Neutrophil (primary cell): ENCODE measurements around the gene SRSF2.

ENCODE experiments used
- H3K27ac ChIP-seq: fragments of 200-600 bp; sonication (generic); 2 replicates; pipeline ENCODE4 v1.5.1; 2016; ENCODE audit warnings: mild to moderate bottlenecking, moderate library complexity
- H3K27me3 ChIP-seq: fragments of 200-600 bp; sonication (generic); 2 replicates; pipeline ENCODE4 v1.6.0; 2016; ENCODE audit warnings: mild to moderate bottlenecking
- H3K36me3 ChIP-seq: fragments of 200-600 bp; sonication (generic); 2 replicates; pipeline ENCODE4 v1.5.1; 2017
- H3K4me1 ChIP-seq, 2 experiments: fragments of 200-600 bp in 1 of 2; sonication (generic) in 1 of 2; 1 replicate in 1 of 2; 2 replicates in 1 of 2; pipeline versions ENCODE4 v1.5.1 to v1.6.1; 2013 to 2016; ENCODE audit warnings: low read depth in 1 of 2, low read length in 1 of 2, mild to moderate bottlenecking in 1 of 2, moderate library complexity in 1 of 2; ENCODE audit not compliant: control insufficient read depth in 1 of 2, insufficient read depth in 1 of 2
- H3K4me3 ChIP-seq, 2 experiments: fragments of 200-600 bp in 1 of 2; sonication (generic) in 1 of 2; 1 replicate in 1 of 2; 2 replicates in 1 of 2; pipeline ENCODE4 v1.5.1; 2013 to 2016; ENCODE audit warnings: low read depth in 1 of 2, low read length in 1 of 2, mild to moderate bottlenecking in 1 of 2, moderate library complexity in 1 of 2
- H3K9me3 ChIP-seq: fragments of 200-600 bp; sonication (generic); 2 replicates; pipeline ENCODE4 v1.5.1; 2016
- TF ChIP-seq, protein P1 (sequence below): fragments of 200-600 bp; sonication (generic); IDR thresholded peaks from 2 replicates; pipeline ENCODE4 v1.5.1; 2016; ENCODE audit warnings: antibody characterized with exemption

The SRSF2 gene

DNA sequence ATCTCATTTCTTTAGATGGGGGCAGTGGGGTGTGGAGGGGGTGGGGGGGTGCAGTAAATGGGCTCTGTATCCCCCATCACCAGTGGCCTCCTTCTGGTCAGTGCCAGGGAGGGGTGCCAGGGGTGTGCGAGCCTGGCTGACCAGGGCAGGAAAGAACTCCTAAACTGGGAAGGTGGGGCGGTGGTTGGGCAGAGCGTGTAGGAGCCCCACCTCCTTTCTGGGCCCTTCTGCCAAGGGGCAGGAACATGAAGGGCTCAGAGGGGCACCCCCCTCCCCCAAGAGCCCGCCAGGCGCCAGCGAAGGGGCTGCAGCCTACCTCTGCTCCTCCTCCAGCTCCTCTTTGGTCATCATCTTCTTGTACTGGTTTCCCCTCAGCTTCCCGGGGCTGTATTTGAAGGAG lies 52.4 kb downstream of the SRSF2 start:
- TF ChIP-seq, protein P1, sequence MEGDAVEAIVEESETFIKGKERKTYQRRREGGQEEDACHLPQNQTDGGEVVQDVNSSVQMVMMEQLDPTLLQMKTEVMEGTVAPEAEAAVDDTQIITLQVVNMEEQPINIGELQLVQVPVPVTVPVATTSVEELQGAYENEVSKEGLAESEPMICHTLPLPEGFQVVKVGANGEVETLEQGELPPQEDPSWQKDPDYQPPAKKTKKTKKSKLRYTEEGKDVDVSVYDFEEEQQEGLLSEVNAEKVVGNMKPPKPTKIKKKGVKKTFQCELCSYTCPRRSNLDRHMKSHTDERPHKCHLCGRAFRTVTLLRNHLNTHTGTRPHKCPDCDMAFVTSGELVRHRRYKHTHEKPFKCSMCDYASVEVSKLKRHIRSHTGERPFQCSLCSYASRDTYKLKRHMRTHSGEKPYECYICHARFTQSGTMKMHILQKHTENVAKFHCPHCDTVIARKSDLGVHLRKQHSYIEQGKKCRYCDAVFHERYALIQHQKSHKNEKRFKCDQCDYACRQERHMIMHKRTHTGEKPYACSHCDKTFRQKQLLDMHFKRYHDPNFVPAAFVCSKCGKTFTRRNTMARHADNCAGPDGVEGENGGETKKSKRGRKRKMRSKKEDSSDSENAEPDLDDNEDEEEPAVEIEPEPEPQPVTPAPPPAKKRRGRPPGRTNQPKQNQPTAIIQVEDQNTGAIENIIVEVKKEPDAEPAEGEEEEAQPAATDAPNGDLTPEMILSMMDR, result no peak
- no peaks in the 10 kb centered on the region for H3K36me3 ChIP-seq
- H3K27me3 ChIP-seq, result no peaks in the 10 kb centered on the region
- no peaks in the 10 kb centered on the region for H3K9me3 ChIP-seq
- H3K27ac ChIP-seq, result no peak overlapping the region
- H3K4me1 ChIP-seq, result no peaks in the 10 kb centered on the region
- no peak overlapping the region for H3K4me3 ChIP-seq
